ENCODE measurements around the gene DNAJB14. TPM values are rescaled to one million over a fixed set of nuclear protein-coding genes. Genes with fewer than 3 reads are reported as not detected.

The DNAJB14 gene
- total RNA-seq, 1 donor from 2014 or later: 32.1 TPM

Other genes starting within 250 kb of the DNAJB14 start
- gene DAPP1, start 129.8 kb downstream of the DNAJB14 start, total RNA-seq: 31.3 and 58.0 TPM in 2 replicates
- gene LAMTOR3, start 52.2 kb downstream of the DNAJB14 start, total RNA-seq: 45.4 and 64.2 TPM in 2 replicates
- 222 and 276 TPM in 2 replicates for gene H2AZ1, start 3.7 kb upstream of the DNAJB14 start, total RNA-seq
- 0.26 TPM in 2 replicates for gene DDIT4L, start 243.8 kb upstream of the DNAJB14 start, total RNA-seq

Measured in bronchial epithelial cell (primary cell).